Mononuclear cell (primary cell): Measurements from ENCODE around the gene ACADL. TPM values are rescaled to one million over a fixed set of nuclear protein-coding genes. Genes with fewer than 3 reads are reported as not detected.

Experiments used
- H3K27me3 ChIP-seq: 2 replicates; pipeline ENCODE4 v1.6.0; 2011; ENCODE audit warnings: low read length, control low read depth; ENCODE audit not compliant: insufficient read depth
- H3K4me1 ChIP-seq: 2 replicates; pipeline ENCODE4 v1.5.1; 2011; ENCODE audit warnings: mild to moderate bottlenecking, low read length, control low read depth; ENCODE audit not compliant: insufficient read depth
- H3K4me3 ChIP-seq: 2 replicates; pipeline ENCODE4 v1.5.1; 2011; ENCODE audit warnings: mild to moderate bottlenecking, low read length, moderate library complexity
- H3K9me3 ChIP-seq: 2 replicates; pipeline ENCODE4 v1.5.1; 2011; ENCODE audit warnings: low read depth, mild to moderate bottlenecking, control low read depth, low read length
- total RNA-seq: library from RNA; depleted of rRNA; stranded (reverse); fragments of >200 nt; gene quantifications from one replicate; pipeline ENCODE4 v1.2.3, GENCODE V29; 2012

ACADL gene
- not detected for total RNA-seq

DNA sequence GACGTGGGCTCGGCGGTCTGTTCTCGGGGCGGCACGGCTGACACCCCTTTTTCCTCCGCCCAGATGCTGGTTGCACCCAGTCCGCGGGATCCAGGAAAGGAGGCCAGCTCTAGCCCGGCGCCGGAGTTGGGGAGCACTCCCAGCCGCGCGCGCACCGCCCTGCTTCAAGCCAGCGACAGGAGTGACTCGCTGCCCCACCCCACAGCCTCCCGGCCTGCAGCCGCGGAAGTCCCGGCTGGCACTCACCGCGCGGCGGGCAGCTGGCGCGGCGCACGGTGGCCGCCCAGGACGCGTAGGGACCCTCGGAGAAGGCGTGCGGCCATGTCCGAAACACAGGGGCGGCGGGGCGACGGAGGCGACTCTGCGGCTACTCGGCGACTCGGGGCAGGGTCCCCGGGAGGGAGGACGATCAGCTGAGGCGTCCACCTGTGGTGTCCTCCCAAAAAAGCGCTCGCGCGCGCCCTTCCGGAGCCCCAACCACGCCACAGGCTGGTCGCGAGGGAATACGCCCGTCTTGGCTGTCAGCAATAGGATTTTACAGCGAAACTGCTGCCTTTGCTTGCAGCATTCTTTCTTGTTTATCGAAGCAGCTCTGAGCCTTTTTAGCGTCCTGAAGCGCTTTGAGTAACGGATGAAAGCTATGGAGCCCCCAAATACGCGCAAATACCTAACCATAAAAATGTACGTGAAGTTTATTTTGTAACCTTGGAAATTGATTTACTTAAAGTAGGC, at the start of gene ACADL:
TSS of gene ACADL (minus strand) at position 507 of the 732 bp plus-strand sequence. CDS start at position 323, 184 bp downstream.
- Histone ChIP-seq H3K4me1 (peaks cover 8% of the 10 kb centered on the region), H3K9me3 (no peaks in the 10 kb centered on the region), H3K4me3 (no peak within 1 kb of the TSS), H3K27me3 (peaks cover 64% of the 10 kb centered on the region)

DNA sequence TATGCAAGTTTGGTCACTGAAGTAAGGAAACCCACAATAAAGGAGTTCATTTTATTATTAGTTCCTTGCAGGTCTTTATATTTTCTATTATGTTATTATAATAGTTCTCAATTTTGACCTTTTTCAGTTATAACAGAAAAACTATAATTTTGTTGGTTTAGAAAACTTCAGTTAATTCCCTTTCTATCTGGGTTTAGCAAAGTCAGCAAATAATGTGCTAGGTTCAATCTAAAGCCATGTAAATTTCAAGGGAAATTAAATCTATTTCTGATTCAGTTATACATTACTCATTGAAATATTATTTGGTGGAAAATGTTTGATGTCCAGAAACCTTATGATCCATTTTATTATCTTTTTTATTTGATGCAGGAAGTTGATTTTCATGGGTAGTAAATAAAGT, 46.1 kb upstream of the ACADL start:
- Histone ChIP-seq H3K4me1 (no peaks in the 10 kb centered on the region), H3K9me3 (no peaks in the 10 kb centered on the region), H3K27me3 (no peaks in the 10 kb centered on the region), H3K4me3 (no peak overlapping the region)

- H3K4me1 ChIP-seq = no peaks in the 10 kb centered on the region
- no peaks in the 10 kb centered on the region for H3K9me3 ChIP-seq
- no peaks in the 10 kb centered on the region for H3K27me3 ChIP-seq
- no peak overlapping the region for H3K4me3 ChIP-seq
These were observed 43.9 kb upstream of the ACADL start for GRCh38 chr2:210269148-210269547.

DNA sequence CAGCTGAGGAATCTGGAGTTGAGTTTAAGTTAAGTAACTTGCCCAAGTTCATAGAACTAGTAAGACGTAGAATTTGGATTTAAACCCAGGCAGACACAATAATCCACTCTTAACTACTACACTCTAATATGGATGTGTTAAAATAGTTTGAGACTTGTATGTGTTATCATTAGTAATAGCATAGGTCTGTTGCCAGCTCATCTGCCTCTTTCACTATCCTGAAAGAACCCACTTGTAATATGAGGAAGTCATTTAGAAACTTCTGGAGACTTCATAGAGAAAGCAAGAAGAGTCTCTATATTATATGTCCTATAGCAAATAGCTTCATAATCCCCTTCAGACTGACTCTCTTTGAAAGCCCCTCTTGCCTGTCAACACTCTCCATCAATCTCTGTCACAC, 43.0 kb upstream of the ACADL start:
- Histone ChIP-seq H3K4me3 (no peak overlapping the region), H3K27me3 (peaks cover under 1% of the 10 kb centered on the region), H3K9me3 (no peaks in the 10 kb centered on the region), H3K4me1 (no peaks in the 10 kb centered on the region)

GRCh38 chr2:210267698-210268097, 42.5 kb upstream of the ACADL start:
- Histone ChIP-seq H3K4me3 (no peak overlapping the region), H3K27me3 (peaks cover 3% of the 10 kb centered on the region), H3K4me1 (no peaks in the 10 kb centered on the region), H3K9me3 (no peaks in the 10 kb centered on the region)

GRCh38 chr2:210264282-210264681, 39.0 kb upstream of the ACADL start:
- Histone ChIP-seq H3K9me3 (no peaks in the 10 kb centered on the region), H3K4me1 (no peaks in the 10 kb centered on the region), H3K27me3 (peaks cover 3% of the 10 kb centered on the region), H3K4me3 (no peak overlapping the region)

DNA sequence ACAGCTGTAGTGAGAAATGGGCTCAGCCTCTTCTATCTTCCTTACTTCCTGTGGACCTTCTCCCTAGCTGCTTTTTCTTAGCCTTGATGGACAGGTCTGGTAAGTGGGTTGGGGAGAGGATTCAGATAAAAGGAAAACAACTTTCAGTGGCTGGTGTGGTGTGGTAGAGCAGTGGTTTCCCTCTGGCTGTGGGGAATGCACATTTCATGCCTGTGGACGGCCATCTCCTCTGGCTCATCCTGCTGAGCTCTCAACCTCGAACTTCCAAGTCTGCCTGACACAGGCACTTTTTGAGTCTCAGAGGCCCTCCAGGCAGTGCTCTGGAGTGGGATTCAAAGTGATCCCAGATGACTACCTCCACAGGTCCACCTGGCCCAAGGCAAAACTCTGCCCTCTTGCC, 38.6 kb upstream of the ACADL start:
- Histone ChIP-seq H3K4me1 (no peaks in the 10 kb centered on the region), H3K4me3 (no peak overlapping the region), H3K27me3 (peaks cover 3% of the 10 kb centered on the region), H3K9me3 (no peaks in the 10 kb centered on the region)

GRCh38 chr2:210262036-210262435, 36.8 kb upstream of the ACADL start:
- H3K4me1 ChIP-seq = no peaks in the 10 kb centered on the region
- H3K27me3 ChIP-seq = peaks cover 3% of the 10 kb centered on the region
- no peak overlapping the region for H3K4me3 ChIP-seq
- no peaks in the 10 kb centered on the region for H3K9me3 ChIP-seq

DNA sequence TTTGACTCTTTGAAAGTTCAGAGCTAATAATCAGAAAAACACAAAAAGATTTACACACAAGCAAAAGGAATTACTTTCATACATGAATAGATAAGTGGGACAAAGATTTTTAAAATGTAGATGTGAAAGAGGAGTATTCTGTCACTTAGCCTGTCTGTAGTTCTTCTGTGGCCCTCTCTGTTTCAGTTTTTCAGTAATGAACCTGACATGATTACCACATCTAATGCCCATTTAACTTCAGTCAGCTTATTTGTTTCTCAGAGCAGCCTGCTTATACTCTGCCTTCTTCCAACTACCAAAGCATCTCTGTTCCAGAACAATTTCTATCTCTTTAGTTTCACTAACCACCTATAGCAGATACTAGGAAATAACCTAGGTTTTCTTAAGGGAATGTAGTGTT, 34.4 kb upstream of the ACADL start:
- H3K9me3 ChIP-seq = no peaks in the 10 kb centered on the region
- no peak overlapping the region for H3K4me3 ChIP-seq
- no peaks in the 10 kb centered on the region for H3K4me1 ChIP-seq
- peaks cover 3% of the 10 kb centered on the region for H3K27me3 ChIP-seq

DNA sequence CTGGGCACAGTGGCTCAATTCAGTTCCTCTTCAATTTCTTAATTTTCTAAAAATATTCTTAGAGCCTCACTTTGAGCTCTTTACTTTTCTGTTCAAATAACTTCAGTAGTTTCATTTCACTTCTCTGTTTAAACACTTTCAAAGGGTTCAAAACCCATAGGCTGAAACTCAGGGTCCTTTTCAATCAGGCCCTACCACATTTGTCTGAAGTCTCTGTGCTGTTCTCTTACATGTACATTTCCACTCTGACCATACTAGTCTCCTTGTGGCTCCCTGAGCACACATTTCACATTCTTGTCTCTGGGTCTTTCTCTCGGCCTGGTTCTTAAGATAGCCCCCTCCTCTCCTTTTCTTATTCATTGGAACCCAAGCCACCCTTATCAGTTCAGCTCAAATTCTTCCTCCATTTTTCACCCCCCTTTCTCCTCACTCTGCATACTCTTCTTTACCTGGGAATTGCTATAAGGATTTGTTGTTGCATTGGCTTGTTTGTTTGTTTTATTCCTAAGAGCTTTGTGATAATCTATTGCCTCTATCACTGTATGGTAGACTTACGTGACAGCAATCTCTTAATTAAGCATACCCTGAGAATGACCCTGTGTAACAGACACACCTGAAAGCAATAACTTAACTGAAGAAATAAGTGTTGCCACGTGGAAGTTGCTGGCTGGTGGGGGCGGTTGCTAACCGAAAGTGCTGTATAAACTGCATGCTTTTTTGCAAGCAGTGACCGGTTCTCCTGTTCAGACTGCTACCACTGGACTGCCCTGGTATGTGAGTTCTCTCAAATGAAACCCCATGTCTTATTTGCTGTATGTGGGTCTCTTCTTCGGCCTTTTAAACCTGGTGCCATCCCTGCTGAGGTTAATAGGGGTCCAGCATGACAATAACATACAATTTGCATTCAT, 27.7 kb upstream of the ACADL start:
- H3K4me1 ChIP-seq = no peaks in the 10 kb centered on the region
- H3K27me3 ChIP-seq = no peaks in the 10 kb centered on the region
- no peak overlapping the region for H3K4me3 ChIP-seq
- no peaks in the 10 kb centered on the region for H3K9me3 ChIP-seq

DNA sequence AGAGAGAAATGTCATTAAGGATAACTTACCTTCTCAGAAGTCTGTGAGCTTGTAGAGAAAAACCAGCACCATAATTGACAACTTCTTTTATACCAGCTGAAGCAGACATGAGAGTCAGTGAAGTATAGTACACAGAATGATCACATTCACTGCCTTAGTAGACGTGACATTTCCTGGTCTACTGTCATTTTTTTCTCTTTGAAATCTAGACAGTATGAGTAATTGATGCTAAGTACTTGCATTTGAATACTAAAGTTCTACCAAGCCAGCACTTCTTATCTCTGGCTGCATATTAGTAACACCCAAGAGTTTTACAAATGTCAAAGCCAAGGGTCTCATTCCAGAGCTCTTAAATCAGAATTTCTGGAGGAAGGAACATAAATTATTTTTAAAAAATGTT, 25.4 kb upstream of the ACADL start:
- Histone ChIP-seq H3K27me3 (no peaks in the 10 kb centered on the region), H3K4me3 (no peak overlapping the region), H3K9me3 (no peaks in the 10 kb centered on the region), H3K4me1 (no peaks in the 10 kb centered on the region)

GRCh38 chr2:210233487-210233886, 8.2 kb upstream of the ACADL start:
- H3K4me1 ChIP-seq = no peaks in the 10 kb centered on the region
- H3K9me3 ChIP-seq = no peaks in the 10 kb centered on the region
- no peak overlapping the region for H3K4me3 ChIP-seq
- H3K27me3 ChIP-seq = peaks cover 3% of the 10 kb centered on the region

DNA sequence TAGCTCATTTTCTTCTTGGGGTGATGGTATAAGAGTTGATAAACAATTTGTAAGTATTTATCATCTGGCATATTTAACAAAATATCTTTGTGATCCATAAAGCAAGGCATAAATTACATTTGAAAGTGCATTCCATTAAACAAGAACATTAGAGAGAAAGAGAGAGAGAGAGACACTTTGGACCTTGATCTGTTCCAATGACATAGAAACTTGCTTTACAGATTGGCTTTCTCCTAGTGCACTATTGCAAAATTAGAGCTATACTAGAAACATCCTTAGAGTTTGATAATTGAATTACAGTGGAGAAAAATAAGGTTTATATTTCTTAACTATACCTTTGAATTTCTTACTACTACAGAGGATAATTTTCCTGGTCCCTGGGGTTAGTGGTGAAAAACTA, 5.7 kb upstream of the ACADL start:
- peaks cover 16% of the 10 kb centered on the region for H3K27me3 ChIP-seq
- no peaks in the 10 kb centered on the region for H3K9me3 ChIP-seq
- H3K4me1 ChIP-seq = no peaks in the 10 kb centered on the region
- H3K4me3 ChIP-seq = no peak overlapping the region

GRCh38 chr2:210230518-210230917, 5.3 kb upstream of the ACADL start:
- H3K4me3 ChIP-seq = no peak overlapping the region
- no peaks in the 10 kb centered on the region for H3K4me1 ChIP-seq
- H3K27me3 ChIP-seq = peaks cover 21% of the 10 kb centered on the region
- no peaks in the 10 kb centered on the region for H3K9me3 ChIP-seq

- Histone ChIP-seq H3K27me3 (peaks cover 40% of the 10 kb centered on the region), H3K9me3 (no peaks in the 10 kb centered on the region), H3K4me3 (no peak overlapping the region), H3K4me1 (peaks cover 8% of the 10 kb centered on the region)
These were observed 3.3 kb upstream of the ACADL start for GRCh38 chr2:210228586-210228985.
